Hepatocyte (in vitro differentiated cells): ENCODE data around the gene BATF3. TPM values are rescaled to one million over a fixed set of nuclear protein-coding genes. Genes with fewer than 3 reads are reported as not detected.

Experiments used
- DNase-seq: peaks from one replicate; pipeline ENCODE4 v3.0.0-alpha.2; 2016; ENCODE audit warnings: low spot score
- H2AFZ ChIP-seq: fragments of 200-600 bp; sonication (generic); 2 replicates; pipeline ENCODE4 v1.6.0; 2016; ENCODE audit warnings: antibody characterized with exemption, mild to moderate bottlenecking
- H3K27ac ChIP-seq: fragments of 200-600 bp; sonication (generic); 2 replicates; pipeline ENCODE4 v1.5.1; 2016; ENCODE audit warnings: mild to moderate bottlenecking
- H3K27me3 ChIP-seq: fragments of 200-600 bp; sonication (generic); 2 replicates; pipeline ENCODE4 v1.6.1; 2016
- H3K36me3 ChIP-seq: fragments of 200-600 bp; sonication (generic); replicated peaks from 2 replicates; pipeline ENCODE4 v1.5.1; 2016; ENCODE audit warnings: low read depth; ENCODE audit not compliant: insufficient read depth
- H3K4me1 ChIP-seq: fragments of 200-600 bp; sonication (generic); 2 replicates; pipeline ENCODE4 v1.5.1; 2016; ENCODE audit warnings: mild to moderate bottlenecking, moderate library complexity; ENCODE audit not compliant: insufficient read depth
- H3K4me2 ChIP-seq: fragments of 200-600 bp; sonication (generic); 2 replicates; pipeline ENCODE4 v1.6.0; 2016
- H3K4me3 ChIP-seq: fragments of 200-600 bp; sonication (generic); 2 replicates; pipeline ENCODE4 v1.5.1; 2016; ENCODE audit warnings: mild to moderate bottlenecking
- H3K79me2 ChIP-seq: fragments of 200-600 bp; sonication (generic); 2 replicates; pipeline ENCODE4 v1.6.0; 2017; ENCODE audit warnings: mild to moderate bottlenecking
- H3K9me2 ChIP-seq: fragments of 200-600 bp; sonication (generic); replicated peaks from 2 replicates; pipeline ENCODE4 v1.6.0; 2017; ENCODE audit warnings: mild to moderate bottlenecking; ENCODE audit not compliant: insufficient read depth
- H3K9me3 ChIP-seq: fragments of 200-600 bp; sonication (generic); 2 replicates; pipeline ENCODE4 v1.5.1; 2016; ENCODE audit warnings: low read depth, mild to moderate bottlenecking
- H4K20me1 ChIP-seq: fragments of 200-600 bp; sonication (generic); 2 replicates; pipeline ENCODE4 v1.6.0; 2016; ENCODE audit warnings: mild to moderate bottlenecking; ENCODE audit not compliant: insufficient read depth, poor library complexity, severe bottlenecking
- EZH2 ChIP-seq: fragments of 200-600 bp; sonication (generic); IDR thresholded peaks from 2 replicates; pipeline ENCODE4 v1.6.1; 2016; ENCODE audit warnings: antibody characterized with exemption, mild to moderate bottlenecking, borderline replicate concordance
- EZH2phosphoT487 ChIP-seq: fragments of 200-600 bp; sonication (generic); IDR thresholded peaks from one replicate; pipeline ENCODE4 v1.6.1; 2018; ENCODE audit warnings: antibody characterized with exemption, mild to moderate bottlenecking, low read depth, moderate library complexity; ENCODE audit not compliant: unreplicated experiment, severe bottlenecking
- WGBS: methylation state at CpG from one replicate; pipeline ENCODE4 v1.1.6; 2016; ENCODE audit warnings: low lambda C conversion rate; ENCODE audit errors: missing lambda C conversion rate; 5-methylcytosine and 5-hydroxymethylcytosine counted together
- polyA plus RNA-seq: library from polyadenylated mRNA; unstranded; fragments of >200 nt; fragmentation: Nextera tagmentation; extraction: Ambion mirVana; gene quantifications from 2 replicates; pipeline ENCODE4 v1.2.1, GENCODE V29; 2016
- total RNA-seq: library from RNA; depleted of rRNA; stranded (reverse); fragments of >200 nt; gene quantifications from 2 replicates; pipeline ENCODE4 v1.2.3, GENCODE V29; 2014
- TF ChIP-seq, protein P1 (sequence below): fragments of 200-600 bp; sonication (generic); IDR thresholded peaks from 2 replicates; pipeline ENCODE4 v1.5.1; 2016; ENCODE audit warnings: antibody characterized with exemption, mild to moderate bottlenecking; ENCODE audit not compliant: poor library complexity

The BATF3 gene
- total and polyA plus RNA-seq, 2 experiments from 2014 or later = 3.5 TPM; not detected in 1

DNA sequence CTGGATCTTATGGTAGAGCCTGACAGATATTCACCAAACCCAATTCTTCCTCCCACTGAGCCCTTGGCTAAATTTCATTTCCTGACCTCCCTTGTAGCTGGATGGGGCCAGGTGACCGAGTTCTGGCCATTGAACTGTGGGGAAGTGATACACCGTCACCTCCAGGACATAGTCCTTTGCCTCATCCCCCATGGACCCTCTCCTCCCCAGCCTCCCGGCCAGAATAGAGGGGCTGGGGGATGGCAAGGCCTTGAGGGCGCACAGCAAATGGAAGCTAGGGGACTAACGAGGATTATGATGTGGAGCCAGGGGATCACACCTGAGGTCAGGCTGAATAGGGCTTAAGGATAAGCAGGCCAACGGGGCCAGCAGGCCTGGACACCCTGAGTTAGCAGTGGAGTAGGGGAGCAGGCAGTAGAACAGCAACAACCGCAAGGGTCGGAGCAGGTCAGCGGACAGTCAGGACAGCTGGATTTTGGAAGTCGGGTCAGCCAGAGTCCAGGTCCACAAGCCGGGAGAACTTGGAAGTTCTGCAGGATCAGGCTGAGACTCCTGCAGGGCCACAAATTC is 15.0 kb downstream of the BATF3 start:
- WGBS = 95% methylated on average over 11 of the region's 11 CpGs
- Histone ChIP-seq H4K20me1 (no peaks in the 10 kb centered on the region), H3K4me2 (no peak overlapping the region), H3K27ac (no peak overlapping the region), H3K9me3 (no peaks in the 10 kb centered on the region), H3K9me2 (no peaks in the 10 kb centered on the region), H3K79me2 (no peaks in the 10 kb centered on the region), H3K4me3 (no peak overlapping the region), H2AFZ (no peak overlapping the region), H3K4me1 (peaks cover 3% of the 10 kb centered on the region), H3K27me3 (no peaks in the 10 kb centered on the region), H3K36me3 (no peaks in the 10 kb centered on the region)
- DNase-seq = no peak
- TF ChIP-seq, protein P1, sequence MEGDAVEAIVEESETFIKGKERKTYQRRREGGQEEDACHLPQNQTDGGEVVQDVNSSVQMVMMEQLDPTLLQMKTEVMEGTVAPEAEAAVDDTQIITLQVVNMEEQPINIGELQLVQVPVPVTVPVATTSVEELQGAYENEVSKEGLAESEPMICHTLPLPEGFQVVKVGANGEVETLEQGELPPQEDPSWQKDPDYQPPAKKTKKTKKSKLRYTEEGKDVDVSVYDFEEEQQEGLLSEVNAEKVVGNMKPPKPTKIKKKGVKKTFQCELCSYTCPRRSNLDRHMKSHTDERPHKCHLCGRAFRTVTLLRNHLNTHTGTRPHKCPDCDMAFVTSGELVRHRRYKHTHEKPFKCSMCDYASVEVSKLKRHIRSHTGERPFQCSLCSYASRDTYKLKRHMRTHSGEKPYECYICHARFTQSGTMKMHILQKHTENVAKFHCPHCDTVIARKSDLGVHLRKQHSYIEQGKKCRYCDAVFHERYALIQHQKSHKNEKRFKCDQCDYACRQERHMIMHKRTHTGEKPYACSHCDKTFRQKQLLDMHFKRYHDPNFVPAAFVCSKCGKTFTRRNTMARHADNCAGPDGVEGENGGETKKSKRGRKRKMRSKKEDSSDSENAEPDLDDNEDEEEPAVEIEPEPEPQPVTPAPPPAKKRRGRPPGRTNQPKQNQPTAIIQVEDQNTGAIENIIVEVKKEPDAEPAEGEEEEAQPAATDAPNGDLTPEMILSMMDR = no peak
- no peak for TF ChIP-seq EZH2
- no peak for TF ChIP-seq EZH2phosphoT487

DNA sequence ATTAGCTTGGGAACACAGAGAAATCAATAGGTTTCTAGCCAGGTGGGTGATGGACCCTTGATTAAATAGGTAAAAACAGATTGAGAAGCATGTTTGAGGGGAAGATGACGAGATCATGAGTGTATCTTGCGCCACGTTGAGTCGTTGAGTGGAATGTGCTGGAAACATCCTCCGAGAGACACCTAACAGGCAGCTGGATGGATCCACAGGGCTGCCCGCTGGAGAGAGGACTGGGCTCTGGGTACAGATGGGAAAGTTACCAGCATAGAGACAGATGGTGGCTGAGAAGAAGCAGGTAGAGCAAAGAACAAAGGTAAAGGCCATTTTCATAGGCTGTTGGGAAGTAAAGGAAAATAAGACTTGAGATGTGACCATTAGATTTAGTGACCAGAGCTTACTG is 15.6 kb downstream of the BATF3 start:
- TF ChIP-seq EZH2 (no peak), EZH2phosphoT487 (no peak)
- TF ChIP-seq, protein P1 = no peak
- Histone ChIP-seq H2AFZ (no peak overlapping the region), H3K9me2 (no peaks in the 10 kb centered on the region), H3K9me3 (no peaks in the 10 kb centered on the region), H3K4me3 (no peak overlapping the region), H3K27me3 (no peaks in the 10 kb centered on the region), H3K4me1 (peaks cover under 1% of the 10 kb centered on the region), H3K4me2 (no peak overlapping the region), H4K20me1 (no peaks in the 10 kb centered on the region), H3K79me2 (no peaks in the 10 kb centered on the region), H3K27ac (no peak overlapping the region), H3K36me3 (no peaks in the 10 kb centered on the region)
- WGBS = 95% methylated on average over 6 of the region's 6 CpGs
- no peak for DNase-seq

DNA sequence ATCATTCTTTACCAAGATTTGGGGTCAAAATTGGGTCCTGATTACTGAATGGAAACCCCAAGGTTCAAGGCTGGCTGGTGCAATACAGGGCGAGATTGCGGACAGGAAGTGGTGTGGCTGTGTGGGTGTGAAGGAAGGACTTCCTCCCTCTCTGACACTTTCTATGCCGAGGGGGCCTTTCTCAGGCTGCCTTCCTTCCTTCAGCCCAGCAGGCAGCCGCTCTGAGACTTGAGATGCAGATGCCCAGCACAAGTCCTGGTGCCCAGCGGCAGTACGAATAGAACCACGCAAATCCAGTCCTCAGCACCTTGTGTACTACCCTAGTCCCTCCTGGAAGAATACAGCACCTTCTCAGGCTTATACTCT is 16.3 kb downstream of the BATF3 start:
- no peaks in the 10 kb centered on the region for H3K79me2 ChIP-seq
- TF ChIP-seq, protein P1 = no peak
- TF ChIP-seq EZH2phosphoT487 (no peak), EZH2 (no peak)
- no peak overlapping the region for H2AFZ ChIP-seq
- H3K9me2 ChIP-seq = no peaks in the 10 kb centered on the region
- no peaks in the 10 kb centered on the region for H3K36me3 ChIP-seq
- H3K27ac ChIP-seq = no peak overlapping the region
- H4K20me1 ChIP-seq = no peaks in the 10 kb centered on the region
- H3K4me1 ChIP-seq = no peaks in the 10 kb centered on the region
- H3K27me3 ChIP-seq = no peaks in the 10 kb centered on the region
- DNase-seq = no peak
- 88% methylated on average over 7 of the region's 7 CpGs for WGBS
- no peak overlapping the region for H3K4me3 ChIP-seq
- no peaks in the 10 kb centered on the region for H3K9me3 ChIP-seq
- H3K4me2 ChIP-seq = no peak overlapping the region
